GM19452 (cell line): ENCODE data around the gene TRIM39.
A peak's percentile ranks its signal among the peaks of the same experiment; 100 is the strongest.
"Not testable (repeated sequence)": the region's sequence is repeated elsewhere in the genome, so short reads cannot be mapped to it uniquely, and the experiment has no call there.

Source experiments
- ATAC-seq: cut with Tn5 transposase; IDR thresholded peaks from one replicate; pipeline ENCODE4 v1.9.1; 2021; ENCODE audit not compliant: unreplicated experiment

The TRIM39 gene

DNA sequence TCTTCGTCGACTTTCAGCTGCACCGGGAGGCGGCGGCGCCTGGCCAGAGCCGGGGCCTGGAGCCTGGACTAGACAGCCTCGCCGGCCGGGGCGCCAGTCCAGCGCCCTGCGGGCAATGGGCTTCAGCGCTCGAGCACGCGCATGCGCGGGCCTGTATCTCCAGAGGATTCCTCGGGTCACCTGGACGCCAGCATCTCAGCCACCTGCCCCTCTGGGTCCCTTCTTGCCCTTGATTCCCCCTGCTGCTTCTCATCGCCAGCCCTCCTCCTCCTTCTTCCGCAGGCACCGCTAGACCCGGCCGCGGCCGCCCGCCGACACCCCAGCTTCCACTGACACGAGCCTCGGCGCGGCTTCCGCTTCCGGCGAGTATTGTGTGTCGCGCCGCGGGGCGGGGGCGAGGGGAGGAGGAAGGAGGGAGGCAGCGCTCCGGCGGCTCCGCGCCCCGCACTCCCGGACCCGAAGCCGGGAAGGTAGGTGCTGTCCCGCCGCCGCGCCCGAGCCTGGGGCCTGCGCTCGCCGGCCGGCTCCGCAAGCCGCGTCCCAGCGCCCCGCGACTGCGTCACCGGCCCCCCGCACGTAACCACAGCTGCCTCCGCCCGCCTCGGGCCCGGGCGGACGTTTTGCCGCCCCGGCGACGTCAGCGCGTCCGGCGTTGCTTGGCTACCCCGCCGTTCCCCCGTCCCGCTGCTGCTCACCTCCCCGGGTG, at the start of gene TRIM39:
TRIM39 (plus strand) TSS at position 402 of the 706 bp plus-strand sequence. CDS start 2,391 bp downstream, outside the sequence.
- ATAC-seq, result peak; percentile 72

DNA sequence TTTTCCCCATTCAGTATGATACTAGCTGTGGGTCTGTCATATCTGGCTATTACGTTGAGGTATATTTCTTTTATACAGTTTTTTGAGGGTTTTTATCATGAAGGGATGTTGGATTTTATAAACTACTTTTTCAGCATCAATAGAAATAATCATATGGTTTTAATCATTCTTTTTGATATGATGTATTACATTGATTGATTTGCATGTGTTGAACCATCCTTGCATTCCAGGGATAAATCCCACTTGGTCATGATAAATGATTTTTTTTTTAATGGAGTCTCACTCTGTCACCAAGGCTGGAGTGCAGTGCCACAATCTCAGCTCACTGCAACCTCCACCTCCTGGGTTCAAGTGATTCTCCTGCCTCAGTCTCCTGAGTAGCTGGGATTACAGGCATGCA, 45.7 kb upstream of the TRIM39 start:
- not testable (repeated sequence) for ATAC-seq

DNA sequence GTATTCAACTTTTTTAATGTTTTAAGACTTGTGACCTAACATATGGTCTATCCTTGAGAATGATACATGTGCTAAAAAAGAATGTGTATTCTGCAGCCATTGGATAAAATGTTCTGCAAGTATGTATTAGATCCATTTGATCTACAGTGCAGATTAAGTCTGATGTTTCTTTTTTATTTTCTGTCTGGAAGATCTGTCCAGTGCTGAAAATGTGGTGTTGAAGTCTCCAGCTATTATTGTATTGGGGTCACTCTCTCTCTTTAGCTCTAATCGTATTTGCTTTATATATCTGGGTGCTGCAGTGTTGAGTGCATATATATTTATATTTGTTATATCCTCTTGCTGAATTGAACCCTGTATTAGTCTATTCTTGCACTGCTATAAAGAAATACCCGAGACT, 44.2 kb upstream of the TRIM39 start:
- ATAC-seq, result no peak

DNA sequence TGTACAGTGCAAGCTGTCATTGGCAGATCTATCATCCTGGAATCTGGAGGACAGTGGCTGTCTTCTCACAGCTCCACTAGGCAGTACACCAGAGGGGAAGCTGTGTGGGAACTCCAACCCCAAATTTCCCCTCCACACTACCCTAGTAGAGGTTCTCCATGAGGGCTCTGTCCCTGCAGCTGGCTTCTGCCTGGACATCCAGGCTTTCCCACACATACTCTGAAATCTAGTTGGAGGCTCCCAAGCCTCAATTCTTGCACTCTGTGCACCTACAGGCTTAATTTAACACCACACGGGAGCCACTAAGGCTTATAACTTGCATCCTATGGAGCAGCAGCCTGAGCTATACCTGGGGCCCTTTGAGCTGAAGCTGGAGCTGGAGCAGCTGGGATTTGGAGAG, 43.0 kb upstream of the TRIM39 start:
- no peak for ATAC-seq

DNA sequence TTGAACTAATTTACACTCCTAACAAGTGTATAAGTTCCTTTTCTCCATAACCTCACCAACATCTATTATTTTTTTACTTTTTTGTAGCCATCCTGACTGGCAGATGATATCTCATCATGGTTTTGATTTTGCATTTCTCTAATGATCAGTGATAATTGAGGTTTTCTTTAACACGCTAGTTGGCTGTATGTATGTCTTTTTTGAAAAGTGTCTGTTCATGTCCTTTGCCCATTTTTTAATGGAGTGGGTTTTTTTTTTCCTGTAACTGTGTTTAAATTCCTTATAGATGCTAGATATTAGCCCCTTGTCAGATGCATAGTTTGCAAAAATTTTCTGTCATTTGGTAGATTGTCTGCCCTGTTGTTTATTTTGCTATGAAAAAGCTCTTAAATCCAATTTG, 39.6 kb upstream of the TRIM39 start:
- ATAC-seq, result no peak

DNA sequence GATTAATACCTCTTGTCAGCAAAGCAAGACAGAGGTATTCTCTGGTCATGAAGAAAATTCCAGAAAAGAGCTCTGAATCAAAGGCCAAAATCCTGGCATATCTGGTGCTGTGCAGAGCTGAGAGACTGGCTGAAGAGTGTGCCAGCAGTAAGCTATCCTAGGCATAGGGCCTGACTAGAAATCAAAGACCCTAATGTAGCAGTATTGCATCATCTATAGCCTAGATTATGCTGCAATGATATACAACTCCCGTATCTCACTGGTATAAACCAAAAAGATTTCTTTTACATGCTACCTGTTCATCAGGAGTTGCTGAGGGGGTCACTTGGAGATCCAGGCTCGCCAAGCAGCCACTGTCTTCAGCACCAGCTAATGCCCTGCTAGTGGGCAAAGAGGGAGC, 30.9 kb upstream of the TRIM39 start:
- ATAC-seq, result no peak

DNA sequence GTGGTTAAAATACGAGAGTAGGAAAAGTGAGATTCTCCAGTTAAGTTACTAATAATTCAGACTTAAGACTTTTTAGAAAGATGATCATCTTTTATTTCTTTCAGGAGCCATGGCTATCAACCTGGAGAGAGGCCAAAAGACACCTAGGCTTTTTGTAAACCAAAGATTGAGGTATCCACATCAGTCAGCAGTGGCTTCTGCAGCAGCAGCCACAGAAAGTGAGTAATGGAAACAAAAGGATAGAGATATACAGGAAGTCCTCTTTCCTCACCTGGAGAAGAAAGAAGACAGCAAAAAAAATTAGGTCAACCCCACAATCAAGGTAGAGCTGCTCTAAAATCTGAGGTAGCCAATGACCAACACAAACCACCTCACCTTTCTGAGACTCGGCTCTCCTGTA, 22.7 kb upstream of the TRIM39 start:
- no peak for ATAC-seq

DNA sequence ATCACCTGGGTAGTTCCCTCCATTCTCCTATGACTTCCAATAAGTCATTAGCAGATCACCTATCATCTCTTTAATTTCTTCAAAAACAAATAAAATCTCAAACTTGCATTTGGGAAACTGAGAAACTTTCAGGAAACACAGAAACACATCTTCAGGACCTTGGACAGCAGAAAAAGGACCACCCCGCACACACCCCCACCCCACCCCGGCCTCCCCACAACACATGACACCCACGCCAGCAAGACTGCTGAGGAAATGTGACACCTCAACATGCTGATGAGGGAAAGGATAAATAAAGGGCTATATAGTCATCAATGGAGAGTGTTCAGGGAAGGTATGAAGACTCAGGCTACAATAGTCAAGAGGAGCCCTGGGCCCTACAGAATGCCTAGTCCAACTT, 15.6 kb upstream of the TRIM39 start:
- no peak for ATAC-seq

DNA sequence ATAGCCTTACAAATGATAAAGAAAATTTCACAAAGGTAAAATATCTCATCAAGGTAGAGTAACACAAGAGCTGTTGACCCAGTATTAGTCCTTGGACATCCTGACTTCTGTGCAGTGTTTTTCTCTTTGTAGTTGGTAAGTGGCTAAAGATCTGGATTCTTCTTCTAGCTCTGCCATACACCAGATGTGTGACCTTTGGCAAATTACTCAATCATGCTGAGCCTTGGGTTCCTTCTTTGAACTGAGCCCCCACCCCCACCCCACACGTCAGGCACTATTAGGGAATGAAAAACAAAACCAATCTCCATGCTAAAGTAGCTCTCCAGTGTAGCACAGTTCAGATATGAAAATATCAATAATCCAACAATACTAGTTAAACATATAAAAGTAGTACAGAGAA, 15.1 kb upstream of the TRIM39 start:
- no peak for ATAC-seq

DNA sequence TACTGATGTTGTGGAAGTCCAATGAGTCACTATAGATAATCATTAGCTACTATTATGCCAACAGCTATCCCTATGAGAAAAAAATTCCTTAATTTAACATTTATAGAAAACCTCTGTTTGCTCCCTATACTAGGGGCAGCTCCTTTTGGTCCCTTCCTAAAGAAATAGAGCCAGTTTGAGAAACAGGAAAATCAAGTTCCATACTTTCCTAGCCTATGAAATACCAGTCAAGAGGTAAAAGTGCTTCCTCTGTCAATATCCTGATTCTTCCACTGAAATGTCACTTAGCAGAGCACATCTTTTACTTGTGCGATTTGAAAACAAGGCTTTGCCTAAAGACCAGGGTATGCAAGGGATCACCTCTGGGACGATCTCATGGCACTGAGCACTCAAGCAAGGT, 14.5 kb upstream of the TRIM39 start:
- ATAC-seq, result no peak

DNA sequence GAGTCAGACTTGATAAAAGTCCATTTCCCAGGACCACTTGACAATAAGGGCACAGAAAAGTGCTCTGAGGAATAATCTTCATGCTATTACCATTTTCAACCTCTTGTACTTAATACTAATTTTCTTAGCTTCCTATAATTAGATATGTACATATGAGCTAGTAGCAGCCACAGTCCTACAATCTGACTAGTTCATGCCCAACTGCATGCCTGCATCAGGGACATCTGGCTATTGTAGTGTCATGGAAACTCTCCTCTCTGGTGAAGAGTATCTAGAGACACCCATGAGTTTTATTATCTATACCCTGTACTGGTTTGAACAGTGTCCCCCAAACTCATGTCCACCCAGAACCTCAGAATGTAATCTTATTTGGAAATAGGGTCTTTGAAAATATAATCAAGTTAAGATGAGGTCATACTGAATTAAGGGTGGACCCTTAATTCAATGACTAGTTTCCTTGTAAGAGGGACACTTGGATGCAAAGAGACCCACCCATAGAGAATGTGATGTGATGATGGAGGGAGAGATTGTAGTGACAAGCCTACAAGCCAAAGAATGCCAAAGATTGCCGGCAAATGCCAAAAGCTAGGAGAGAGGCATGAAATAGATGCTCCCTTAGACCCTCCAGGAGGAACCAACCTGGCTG, 13.9 kb upstream of the TRIM39 start:
- ATAC-seq, result no peak

DNA sequence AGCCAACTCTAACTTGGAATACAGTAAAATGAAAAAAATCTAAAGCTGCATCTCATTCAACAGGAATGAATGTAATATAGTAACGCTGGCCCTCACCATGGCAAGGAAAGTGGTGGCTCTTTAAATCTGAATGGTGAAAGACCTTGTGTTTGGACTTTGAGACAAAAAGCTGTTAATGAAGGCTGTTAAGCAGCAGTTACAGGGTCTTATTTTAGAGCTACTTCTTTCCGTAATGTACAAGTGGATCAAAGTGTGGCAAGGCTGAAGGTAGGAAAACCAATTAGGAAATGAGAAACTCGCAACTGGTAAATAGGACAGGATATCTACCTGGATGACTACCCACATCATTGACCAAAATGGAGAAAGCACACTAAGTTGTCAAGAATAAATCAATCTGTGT, 11.6 kb upstream of the TRIM39 start:
- no peak for ATAC-seq

DNA sequence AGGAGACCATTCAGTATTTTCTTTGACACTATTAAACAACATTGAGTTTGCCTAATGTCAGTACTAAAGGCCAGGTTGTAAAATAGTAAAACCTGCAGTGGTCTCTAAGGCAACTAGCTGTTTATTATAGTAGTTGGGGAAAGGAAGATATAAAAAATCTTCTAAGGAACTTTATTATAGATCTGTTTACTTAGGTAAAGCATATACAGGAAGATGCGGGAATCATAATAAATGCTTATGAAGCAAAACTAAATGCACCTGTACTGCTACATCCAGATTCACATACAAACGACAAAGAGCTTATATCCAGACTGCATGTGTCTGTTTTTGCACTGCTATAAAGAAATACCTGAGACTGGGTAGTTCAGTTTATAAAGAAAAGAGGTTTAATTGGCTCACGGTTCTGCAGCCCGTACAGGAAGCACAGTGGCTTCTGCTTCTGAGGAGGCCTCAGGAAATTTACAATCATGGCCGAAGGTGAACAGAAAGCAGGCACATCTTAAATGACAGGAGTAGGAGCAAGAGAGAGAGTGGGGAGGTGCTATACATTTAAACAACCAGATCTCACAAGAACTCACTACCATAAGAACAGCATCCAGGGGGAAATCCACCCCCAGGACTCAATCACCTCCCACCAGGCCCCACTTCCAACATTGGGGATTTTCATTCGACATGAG, 8.7 kb upstream of the TRIM39 start:
- ATAC-seq, result no peak

DNA sequence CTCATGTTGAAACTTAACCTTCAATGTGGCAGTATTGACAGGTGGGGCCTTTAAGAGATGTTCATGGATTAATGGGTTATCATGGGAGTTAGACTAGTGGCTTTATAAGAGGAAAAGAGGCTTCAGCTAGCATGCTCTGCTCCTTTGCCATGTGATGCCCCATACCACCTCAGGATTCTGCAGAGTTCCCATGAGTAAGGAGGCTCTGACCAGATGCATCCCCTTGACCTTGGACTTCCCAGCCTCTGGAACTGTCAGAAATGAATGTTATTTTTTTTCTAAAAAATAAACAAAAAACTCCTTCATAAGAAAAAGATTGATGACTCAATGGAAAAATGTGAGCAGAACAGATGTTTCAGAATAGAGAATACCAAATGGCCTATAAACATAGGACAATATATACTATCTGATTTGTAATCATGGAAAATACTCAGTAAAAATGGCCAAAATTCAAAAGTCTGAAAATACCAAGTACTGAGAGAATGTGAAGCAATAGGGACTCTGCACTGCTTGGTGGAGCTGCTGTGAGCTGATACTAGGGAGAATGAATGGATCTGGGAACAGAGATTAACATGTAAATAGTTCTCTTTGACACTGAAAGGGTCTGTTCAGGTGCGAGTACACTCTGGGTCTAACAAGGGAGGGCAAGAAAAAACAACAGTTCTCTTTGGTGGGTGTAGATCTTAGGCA, 7.4 kb upstream of the TRIM39 start:
- no peak for ATAC-seq

DNA sequence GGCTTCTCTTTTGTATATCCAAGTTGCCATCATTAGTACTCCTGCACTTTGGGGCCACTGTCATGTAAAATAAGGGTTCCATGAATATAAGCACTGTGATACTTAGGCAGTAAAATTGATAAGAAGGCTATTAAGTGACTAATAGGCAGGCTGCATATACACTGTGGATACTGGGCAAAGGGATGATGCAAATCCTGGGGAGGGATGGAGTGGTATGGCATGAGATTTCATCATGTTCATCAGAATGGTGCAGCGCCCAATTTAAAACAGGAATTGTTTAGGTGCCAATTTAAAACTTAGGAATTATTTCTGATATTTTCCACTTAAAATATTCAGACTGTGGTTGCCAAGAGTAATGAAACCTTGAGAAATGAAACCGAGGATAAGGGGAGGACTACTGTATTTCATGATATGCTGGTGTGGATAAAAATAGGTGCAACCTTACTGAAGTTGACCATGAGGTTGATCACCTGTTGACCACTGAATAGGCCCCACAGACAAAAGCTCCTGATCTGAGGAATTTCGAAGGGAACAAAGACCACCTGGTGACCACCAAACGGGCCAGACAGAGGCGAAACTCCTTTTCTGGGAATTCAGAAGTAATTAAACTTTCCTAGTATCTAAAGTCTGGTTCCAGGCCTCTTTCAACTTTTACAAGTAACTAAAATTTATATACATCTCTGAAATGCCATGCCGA, 4.9 kb upstream of the TRIM39 start:
- no peak for ATAC-seq

DNA sequence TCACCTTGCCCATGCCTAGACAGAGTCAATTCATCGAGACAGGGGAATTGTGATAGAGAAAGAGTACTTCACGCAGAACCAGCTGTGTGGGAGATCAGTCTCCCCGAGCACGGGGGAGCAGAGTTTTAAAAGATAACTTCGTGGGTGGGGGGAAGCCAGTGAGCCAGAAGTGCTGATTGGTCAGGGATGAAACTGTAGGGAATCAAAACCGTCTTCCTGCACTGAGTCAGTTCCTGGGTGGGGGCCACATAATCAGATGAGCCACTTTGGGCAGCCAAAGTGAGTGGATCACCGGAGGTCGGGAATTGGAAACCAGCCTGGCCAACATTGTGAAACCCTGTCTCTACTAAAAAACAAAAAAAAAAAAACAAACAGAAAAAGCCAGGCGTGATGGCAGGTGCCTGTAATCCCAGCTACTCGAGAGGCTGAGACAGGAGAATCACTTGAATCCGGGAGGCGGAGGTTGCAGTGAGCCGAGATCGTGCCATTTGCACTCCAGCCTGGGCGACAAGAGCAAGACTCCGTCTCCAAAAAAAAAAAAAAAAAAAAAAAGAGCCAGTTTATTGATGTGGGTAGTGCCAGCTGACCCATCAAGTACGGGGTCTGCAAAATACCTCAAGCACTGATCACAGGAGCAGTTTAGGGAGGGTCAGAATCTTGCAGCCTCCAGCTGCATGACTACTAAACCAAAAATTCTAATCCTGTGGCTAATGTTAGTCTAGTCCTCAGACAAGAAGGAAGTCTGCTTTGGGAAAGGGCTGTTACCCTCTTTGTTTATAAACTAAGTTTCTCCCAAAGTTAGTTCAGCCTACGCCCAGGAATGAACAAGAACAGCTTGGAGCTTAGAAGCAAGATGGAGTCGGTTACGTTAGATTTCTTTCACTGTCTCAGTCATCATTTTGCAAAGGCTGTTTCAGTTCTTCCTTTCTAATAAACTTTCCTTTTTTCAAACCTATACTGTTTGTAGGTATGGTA, 3.9 kb upstream of the TRIM39 start:
- no peak for ATAC-seq

DNA sequence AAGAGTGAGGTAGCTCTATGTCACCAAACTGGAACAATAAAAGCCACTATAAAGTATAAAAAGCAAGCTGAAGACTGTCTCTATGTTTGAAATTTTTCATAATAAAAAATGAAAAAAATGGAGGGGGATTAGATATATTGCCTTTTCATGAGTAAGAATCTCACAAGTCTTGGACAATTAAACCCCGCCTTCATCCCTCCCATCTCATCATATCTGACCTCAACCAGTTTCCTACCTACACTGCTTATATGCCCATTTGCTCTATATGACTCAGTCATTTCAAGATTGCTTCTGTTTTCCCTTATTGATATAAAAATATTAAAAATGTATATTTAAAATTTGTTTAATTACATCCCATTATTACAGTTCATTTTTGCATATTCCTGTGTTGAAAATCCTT, 2.9 kb upstream of the TRIM39 start:
- ATAC-seq, result no peak

DNA sequence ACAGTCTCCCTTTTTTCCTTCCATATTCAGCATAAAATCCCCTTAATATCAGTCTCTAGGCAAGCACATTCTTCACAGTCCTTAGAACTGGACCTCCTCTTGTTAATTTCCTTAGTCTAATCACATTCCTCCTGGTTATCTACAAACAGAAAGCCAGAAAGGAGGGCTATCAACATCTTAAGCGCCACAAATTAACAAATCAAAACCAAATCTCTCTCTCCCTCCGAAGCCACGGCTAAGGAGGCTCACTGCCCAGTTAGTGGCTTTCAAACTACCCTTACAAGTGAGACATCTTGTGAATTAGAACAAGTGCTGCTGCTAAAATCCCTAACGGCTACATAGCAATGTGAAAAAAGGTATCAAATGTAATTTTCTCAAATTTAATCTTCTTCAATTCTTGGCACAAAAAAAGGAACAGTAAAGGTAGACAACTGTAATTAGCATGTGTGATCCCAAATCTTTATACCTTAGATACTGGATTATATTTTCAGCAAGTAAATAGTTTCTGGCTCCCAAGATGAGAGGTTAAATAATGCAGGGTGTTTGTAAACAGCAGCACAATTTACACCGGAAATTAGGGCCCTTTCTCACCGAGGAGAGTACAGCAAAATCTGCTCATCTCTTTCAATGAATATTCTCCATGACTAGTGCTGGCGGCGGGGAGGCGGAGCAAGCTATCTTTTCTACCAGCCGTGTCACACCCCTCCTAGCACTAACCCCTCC, 1.4 kb upstream of the TRIM39 start:
- ATAC-seq, result no peak

DNA sequence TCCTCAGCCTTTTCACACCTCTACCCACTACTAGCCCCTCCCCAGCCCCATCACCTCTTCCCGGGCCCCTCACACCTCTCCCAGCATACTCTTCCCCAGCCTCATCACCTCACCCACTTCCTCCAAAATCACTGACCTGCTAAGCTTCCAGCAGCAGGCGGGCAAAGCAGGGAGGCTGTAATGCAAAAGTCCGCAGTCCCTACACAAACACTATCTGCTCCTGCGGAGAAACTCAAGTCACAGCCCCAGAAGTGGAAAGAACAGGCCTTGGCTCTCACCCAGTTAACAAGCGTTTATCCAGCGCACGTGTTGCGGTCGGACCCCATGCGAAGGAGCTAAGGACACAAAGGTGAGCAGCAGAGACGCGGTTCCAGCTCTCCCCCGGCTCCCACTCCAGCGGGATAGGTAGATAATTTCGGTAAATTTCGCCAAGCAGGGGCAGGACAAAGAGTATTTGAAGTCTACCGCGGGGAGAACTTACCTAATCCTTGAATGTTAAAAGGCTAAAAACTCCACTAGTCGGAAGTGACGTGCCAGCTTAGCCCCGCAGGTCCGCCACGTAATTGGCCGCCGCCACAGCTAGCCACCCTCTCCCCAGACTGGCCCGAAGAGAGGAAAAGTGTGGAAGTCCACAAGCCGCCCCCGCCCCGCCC, 728 bp upstream of the TRIM39 start:
- peak; percentile 39 for ATAC-seq
